ENCODE results near the gene ZNF511. TPM values are rescaled to one million over a fixed set of nuclear protein-coding genes. Genes with fewer than 3 reads are reported as not detected.

The ZNF511 gene, protein sequence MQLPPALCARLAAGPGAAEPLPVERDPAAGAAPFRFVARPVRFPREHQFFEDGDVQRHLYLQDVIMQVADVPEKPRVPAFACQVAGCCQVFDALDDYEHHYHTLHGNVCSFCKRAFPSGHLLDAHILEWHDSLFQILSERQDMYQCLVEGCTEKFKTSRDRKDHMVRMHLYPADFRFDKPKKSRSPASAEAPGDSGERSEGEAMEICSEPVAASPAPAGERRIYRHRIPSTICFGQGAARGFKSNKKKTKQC
- 36.3 TPM for total RNA-seq

DNA sequence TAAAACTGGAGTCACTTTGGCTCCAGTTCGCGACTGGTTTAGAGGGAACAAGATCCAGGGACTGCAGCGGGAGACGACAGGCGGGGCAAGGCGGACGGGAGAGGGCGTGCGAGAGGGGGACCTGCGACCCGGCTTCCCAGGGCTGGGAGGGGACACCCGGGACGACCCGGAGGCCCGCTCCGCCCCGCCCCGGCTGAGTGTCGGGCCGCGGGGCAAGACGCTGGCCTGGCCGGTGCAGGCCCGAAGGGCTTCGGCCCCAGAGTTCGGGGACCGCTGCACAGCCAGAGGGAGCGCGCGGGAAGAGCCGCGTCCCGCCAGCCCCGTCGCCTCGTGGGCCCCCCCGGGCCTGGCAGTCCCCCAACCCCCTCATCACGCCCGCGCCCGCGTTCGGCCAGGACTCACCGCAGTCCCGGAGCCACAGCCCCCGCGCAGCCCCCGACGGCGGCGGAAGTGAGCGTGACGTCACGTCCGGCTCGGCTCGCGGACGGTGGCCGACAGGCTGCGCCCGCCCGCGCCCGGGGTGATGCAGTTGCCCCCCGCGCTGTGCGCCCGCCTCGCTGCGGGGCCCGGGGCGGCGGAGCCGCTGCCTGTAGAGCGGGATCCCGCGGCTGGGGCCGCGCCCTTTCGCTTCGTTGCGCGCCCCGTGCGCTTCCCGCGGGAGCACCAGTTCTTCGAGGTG is at the start of gene ZNF511, which contains the start of gene TUBGCP2:
TSS of gene ZNF511 (plus strand) at position 494 of the 679 bp plus-strand sequence. CDS start at position 524, 30 bp downstream.
TSS of gene TUBGCP2 (minus strand) at position 452 of the 679 bp plus-strand sequence. CDS start 5,931 bp downstream, outside the sequence.
- H3K36me3 ChIP-seq = peaks cover 0 to 14% of the 10 kb centered on the region in 2 donors
- H3K27ac ChIP-seq = peak within 1 kb of the TSS; percentile 92
- no peak for DNase-seq (ENCODE audit: extremely low spot score in 2 of 2)
- H3K4me1 ChIP-seq = peaks cover 46% of the 10 kb centered on the region
- H3K9me3 ChIP-seq = no peaks in the 10 kb centered on the region
- intact Hi-C loops (cut with DNase I) = loop anchor here (5.0 kb wide), 1 partner anchor 84 kb away; the partner anchor contains the start of gene MTG1
- H3K4me3 ChIP-seq = peak within 1 kb of the TSS; percentile 89 to 94
- TF ChIP-seq POLR2AphosphoS5 (IDR thresholded peaks at IDR 0.05; ENCODE audit: insufficient read depth in 1 of 2, low read depth in 1 of 2) = no peak
- TF ChIP-seq POLR2A (IDR thresholded peaks at IDR 0.05) = peak in 1 of 2 donors; percentile 36
- no peaks in the 10 kb centered on the region for H3K27me3 ChIP-seq

DNA sequence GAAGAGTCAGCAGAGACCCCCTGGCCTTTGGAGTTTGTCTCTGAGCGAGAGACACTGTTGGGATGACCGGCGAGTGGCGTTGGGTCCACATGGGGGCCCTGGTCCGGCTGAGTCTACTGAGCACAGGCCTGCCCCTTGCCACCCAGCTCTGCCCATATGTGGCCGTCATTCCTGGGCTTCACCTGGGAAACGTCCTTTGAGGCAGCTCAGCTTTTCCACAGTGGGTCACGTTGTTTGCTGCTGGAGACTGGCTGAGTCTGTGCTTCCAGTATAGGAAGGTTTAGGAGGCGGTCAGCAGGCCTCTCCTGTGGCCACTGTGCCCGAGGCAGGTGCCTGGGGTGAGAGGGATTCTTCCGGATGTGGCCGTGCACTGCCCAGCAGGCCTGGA is 49.1 kb upstream of the ZNF511 start:
- Histone ChIP-seq H3K4me3 (no peak overlapping the region), H3K27ac (peak overlapping the region; percentile 46), H3K4me1 (peaks cover 53% of the 10 kb centered on the region), H3K9me3 (no peaks in the 10 kb centered on the region), H3K27me3 (no peaks in the 10 kb centered on the region), H3K36me3 (no peaks in the 10 kb centered on the region)
- intact Hi-C loops (cut with DNase I) = no loop called here
- peak in 1 of 2 donors; percentile 8 for TF ChIP-seq POLR2AphosphoS5 (IDR thresholded peaks at IDR 0.05; ENCODE audit: insufficient read depth in 1 of 2, low read depth in 1 of 2)
- no peak for TF ChIP-seq POLR2A (IDR thresholded peaks at IDR 0.05)
- DNase-seq (ENCODE audit: extremely low spot score in 2 of 2) = no peak

DNA sequence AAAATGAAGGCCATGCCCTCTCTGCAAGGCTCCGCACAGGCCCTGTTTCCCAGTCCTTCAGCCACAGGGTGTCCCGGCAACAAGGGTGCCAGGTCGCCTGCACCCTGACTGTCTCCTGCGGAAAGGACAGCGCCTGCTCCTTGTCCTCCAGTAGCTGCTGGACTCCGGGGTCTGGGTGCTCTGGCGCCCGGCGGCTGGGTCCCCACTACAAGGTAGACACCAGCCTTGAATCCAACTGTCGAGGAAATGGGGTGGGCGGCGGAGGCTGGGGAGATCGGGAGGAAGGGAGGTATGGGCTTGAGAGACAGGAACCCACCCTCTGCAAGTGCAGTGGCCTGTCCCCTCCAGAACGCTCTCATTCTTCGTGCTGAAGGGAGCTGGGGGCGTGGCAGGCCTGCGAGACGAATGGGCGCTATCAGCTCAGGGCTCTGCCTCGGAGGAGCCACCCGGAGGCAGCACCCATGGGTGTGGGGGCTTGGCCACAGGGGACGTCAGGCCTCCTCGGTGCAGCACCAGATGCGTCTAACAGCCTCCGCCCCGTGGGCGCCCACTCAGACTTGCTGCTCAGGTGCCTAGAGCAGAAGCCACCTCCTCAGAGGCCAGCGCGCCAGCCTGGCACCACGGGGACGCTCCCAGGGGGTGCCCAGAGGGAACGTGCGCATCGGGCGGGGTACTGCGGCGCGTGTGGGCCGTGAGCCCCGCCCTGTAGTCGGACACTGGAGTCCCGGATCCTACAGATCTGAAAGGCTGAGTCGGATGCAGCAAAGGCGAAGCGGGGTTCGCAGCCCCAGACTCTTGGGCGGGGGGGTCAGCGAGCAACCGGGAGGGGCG is 47.6 kb upstream of the ZNF511 start:
- H3K4me1 ChIP-seq = peaks cover 53% of the 10 kb centered on the region
- H3K36me3 ChIP-seq = no peaks in the 10 kb centered on the region
- intact Hi-C loops (cut with DNase I) = no loop called here
- peak in 1 of 2 donors; percentile 23 for TF ChIP-seq POLR2AphosphoS5 (IDR thresholded peaks at IDR 0.05; ENCODE audit: insufficient read depth in 1 of 2, low read depth in 1 of 2)
- no peak for TF ChIP-seq CTCF (IDR thresholded peaks at IDR 0.05)
- no peaks in the 10 kb centered on the region for H3K27me3 ChIP-seq
- peak overlapping the region; percentile 91 for H3K27ac ChIP-seq
- no peaks in the 10 kb centered on the region for H3K9me3 ChIP-seq
- peak overlapping the region; percentile 71 to 93 for H3K4me3 ChIP-seq
- no peak for DNase-seq (ENCODE audit: extremely low spot score in 2 of 2)

DNA sequence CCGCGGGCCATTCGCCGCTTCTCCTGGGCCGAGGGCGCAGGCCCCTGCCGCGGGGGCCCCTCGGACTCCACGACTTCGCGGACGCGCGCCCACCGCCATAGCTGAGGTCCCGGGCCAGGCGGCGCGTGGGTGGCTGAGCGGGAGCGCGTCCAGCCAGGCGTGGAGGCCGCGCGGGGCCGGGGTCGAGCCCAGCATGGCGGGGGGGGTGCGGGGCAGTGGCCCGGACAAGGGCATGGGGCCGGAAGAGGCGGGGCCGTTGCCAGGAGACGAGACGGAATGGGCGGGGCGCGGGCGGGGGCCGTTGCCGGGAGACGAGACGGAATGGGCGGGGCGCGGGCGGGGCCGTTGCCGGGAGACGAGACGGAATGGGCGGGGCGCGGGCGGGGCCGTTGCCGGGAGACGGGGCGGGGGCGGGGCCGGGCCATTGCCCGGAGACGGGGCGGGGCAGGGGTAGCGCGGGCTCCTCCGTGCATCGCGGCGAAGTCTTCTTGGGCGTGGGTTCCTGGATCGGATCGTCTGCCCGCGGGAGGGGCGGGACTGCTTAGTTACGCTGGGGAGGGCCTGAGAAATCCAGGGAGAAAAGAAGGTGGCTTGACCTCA is 46.9 kb upstream of the ZNF511 start:
- no peaks in the 10 kb centered on the region for H3K9me3 ChIP-seq
- peak overlapping the region; percentile 91 for H3K27ac ChIP-seq
- DNase-seq (ENCODE audit: extremely low spot score in 2 of 2) = no peak
- no peaks in the 10 kb centered on the region for H3K27me3 ChIP-seq
- peak overlapping the region; percentile 71 to 93 for H3K4me3 ChIP-seq
- no peaks in the 10 kb centered on the region for H3K36me3 ChIP-seq
- intact Hi-C loops (cut with DNase I) = no loop called here
- H3K4me1 ChIP-seq = peaks cover 53% of the 10 kb centered on the region
- TF ChIP-seq CTCF (IDR thresholded peaks at IDR 0.05) (no peak), POLR2A (IDR thresholded peaks at IDR 0.05) (peak in 1 of 2 donors; percentile 28), POLR2AphosphoS5 (IDR thresholded peaks at IDR 0.05; ENCODE audit: insufficient read depth in 1 of 2, low read depth in 1 of 2) (no peak)

DNA sequence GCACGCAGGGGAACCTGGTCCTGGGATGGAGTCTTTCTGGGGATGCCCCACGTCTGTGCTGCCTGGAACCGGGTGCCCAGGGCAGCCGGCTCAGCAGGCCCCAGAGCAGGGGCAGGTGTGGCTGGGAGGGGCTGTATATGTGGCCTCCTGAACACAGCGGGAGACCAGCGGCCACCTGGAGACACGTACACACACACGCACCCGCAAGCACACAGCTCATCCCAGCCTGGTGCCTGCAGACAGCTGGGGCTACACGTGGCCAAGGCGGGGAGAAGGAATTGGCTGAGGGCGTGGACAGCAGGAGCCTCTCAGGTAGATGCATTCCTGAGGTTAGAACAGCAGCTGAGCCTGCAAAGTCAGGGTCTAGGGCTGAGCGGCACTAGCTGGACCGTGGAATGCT is 46.0 kb upstream of the ZNF511 start:
- DNase-seq (ENCODE audit: extremely low spot score in 2 of 2) = no peak
- H3K27ac ChIP-seq = no peak overlapping the region
- H3K4me1 ChIP-seq = peaks cover 48% of the 10 kb centered on the region
- no peaks in the 10 kb centered on the region for H3K9me3 ChIP-seq
- intact Hi-C loops (cut with DNase I) = no loop called here
- H3K4me3 ChIP-seq = peak overlapping the region in 1 of 2 donors; percentile 71
- H3K27me3 ChIP-seq = no peaks in the 10 kb centered on the region
- no peaks in the 10 kb centered on the region for H3K36me3 ChIP-seq
- TF ChIP-seq POLR2A (IDR thresholded peaks at IDR 0.05) (no peak), POLR2AphosphoS5 (IDR thresholded peaks at IDR 0.05; ENCODE audit: insufficient read depth in 1 of 2, low read depth in 1 of 2) (peak in 1 of 2 donors; percentile 16), CTCF (IDR thresholded peaks at IDR 0.05) (no peak)
